RWPE2 (cell line): ENCODE data around the gene SPCS2.
A peak's percentile ranks its signal among the peaks of the same experiment; 100 is the strongest.

Experiments
- ATAC-seq: fragments of 200-7000 bp; cut with Tn5 transposase; 3 replicates; pipeline ENCODE4 v1.9.1; 2021; ENCODE audit warnings: low read depth
- DNase-seq: peaks from one replicate; pipeline ENCODE4 v3.0.0-alpha.2; 2020; ENCODE audit warnings: low spot score
- H3K27ac ChIP-seq: fragments of 450-650 bp; 2 replicates; pipeline ENCODE4 v1.5.1; 2017; ENCODE audit warnings: mild to moderate bottlenecking; ENCODE audit not compliant: poor library complexity, severe bottlenecking
- H3K27me3 ChIP-seq: fragments of 250-450 bp; sonication (Bioruptor Pico); 2 replicates; pipeline ENCODE4 v1.5.1; 2021; ENCODE audit warnings: mild to moderate bottlenecking, moderate library complexity; ENCODE audit not compliant: insufficient read depth, poor library complexity, severe bottlenecking
- H3K36me3 ChIP-seq: fragments of 250-450 bp; sonication (Bioruptor Pico); 2 replicates; pipeline ENCODE4 v1.5.1; 2020; ENCODE audit warnings: low read depth, mild to moderate bottlenecking, moderate library complexity
- H3K4me1 ChIP-seq: fragments of 250-450 bp; sonication (Bioruptor Pico); 2 replicates; pipeline ENCODE4 v1.5.1; 2021; ENCODE audit warnings: mild to moderate bottlenecking, moderate library complexity; ENCODE audit not compliant: insufficient read depth, poor library complexity, severe bottlenecking
- H3K4me3 ChIP-seq: fragments of 250-450 bp; sonication (Bioruptor Pico); 2 replicates; pipeline ENCODE4 v1.5.1; 2021; ENCODE audit warnings: mild to moderate bottlenecking, moderate library complexity; ENCODE audit not compliant: severe bottlenecking
- H3K9me3 ChIP-seq: fragments of 250-450 bp; sonication (Bioruptor Pico); 2 replicates; pipeline ENCODE4 v1.5.1; 2021; ENCODE audit warnings: mild to moderate bottlenecking, moderate library complexity; ENCODE audit not compliant: severe bottlenecking
- TF ChIP-seq, protein P1 (sequence below): fragments of 450-650 bp; IDR thresholded peaks from one replicate; pipeline ENCODE4 v1.5.1; 2017; ENCODE audit warnings: mild to moderate bottlenecking, moderate library complexity; ENCODE audit not compliant: poor library complexity, severe bottlenecking

The SPCS2 gene

GRCh38 chr11:74948898-74949752 lies at the start of gene SPCS2, which contains the start of gene XRRA1:
Gene SPCS2 (plus strand): TSS chr11:74949266. CDS start chr11:74949286, 20 bp downstream.
Gene XRRA1 (minus strand): TSS chr11:74949091. CDS start chr11:74940878, 8,213 bp downstream.
- Histone ChIP-seq H3K4me3 (peak within 1 kb of the TSS; percentile 85), H3K27ac (peak within 1 kb of the TSS; percentile 55), H3K27me3 (no peaks in the 10 kb centered on the region), H3K9me3 (no peaks in the 10 kb centered on the region), H3K4me1 (peaks cover 10% of the 10 kb centered on the region), H3K36me3 (peaks cover 42% of the 10 kb centered on the region)
- TF ChIP-seq, protein P1, sequence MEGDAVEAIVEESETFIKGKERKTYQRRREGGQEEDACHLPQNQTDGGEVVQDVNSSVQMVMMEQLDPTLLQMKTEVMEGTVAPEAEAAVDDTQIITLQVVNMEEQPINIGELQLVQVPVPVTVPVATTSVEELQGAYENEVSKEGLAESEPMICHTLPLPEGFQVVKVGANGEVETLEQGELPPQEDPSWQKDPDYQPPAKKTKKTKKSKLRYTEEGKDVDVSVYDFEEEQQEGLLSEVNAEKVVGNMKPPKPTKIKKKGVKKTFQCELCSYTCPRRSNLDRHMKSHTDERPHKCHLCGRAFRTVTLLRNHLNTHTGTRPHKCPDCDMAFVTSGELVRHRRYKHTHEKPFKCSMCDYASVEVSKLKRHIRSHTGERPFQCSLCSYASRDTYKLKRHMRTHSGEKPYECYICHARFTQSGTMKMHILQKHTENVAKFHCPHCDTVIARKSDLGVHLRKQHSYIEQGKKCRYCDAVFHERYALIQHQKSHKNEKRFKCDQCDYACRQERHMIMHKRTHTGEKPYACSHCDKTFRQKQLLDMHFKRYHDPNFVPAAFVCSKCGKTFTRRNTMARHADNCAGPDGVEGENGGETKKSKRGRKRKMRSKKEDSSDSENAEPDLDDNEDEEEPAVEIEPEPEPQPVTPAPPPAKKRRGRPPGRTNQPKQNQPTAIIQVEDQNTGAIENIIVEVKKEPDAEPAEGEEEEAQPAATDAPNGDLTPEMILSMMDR: no peak
- DNase-seq (peak; percentile 99), ATAC-seq (peak; percentile 97)

DNA sequence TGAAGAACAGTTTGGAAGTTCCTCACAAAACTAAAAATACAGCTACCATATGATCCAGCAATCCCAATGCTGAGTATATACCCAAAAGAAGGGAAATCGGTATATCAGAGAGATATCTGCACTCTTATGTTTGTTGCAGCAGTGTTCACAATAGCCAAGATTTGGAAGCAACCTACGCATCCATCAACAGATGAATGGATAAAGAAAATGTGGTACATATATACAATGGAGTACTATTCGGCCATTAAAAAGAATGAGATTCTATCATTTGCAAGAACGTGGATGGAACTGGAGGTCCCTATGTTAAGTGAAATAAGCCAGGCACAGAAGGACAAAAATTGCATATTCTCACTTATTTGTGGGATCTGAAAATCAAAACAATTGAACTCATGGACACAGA lies 46.7 kb upstream of the SPCS2 start:
- Histone ChIP-seq H3K4me3 (no peak overlapping the region), H3K36me3 (peaks cover 34% of the 10 kb centered on the region), H3K27ac (no peak overlapping the region), H3K9me3 (peaks cover 9% of the 10 kb centered on the region), H3K4me1 (peaks cover 4% of the 10 kb centered on the region), H3K27me3 (no peaks in the 10 kb centered on the region)
- TF ChIP-seq, protein P1: no peak
- ATAC-seq (no peak), DNase-seq (no peak)

DNA sequence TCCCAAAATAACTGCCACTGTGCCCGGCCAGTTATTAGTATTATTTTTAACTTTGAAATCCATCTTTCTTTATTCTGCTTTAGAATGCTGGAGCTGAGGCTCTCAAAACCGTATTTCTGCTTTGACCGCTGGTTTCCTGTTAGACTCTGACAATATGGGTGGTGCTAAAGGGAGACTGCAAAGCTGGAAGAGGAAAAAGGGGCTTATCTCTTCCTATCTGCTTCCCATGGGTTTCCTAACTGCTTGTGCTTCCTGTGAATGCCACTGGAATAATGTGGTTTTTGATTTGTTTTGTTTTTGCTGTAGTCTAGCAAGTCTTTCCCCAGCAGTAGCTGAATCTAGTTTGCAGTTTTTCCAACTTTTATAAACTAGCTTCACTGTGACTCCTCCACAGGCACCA lies 43.7 kb upstream of the SPCS2 start:
- Histone ChIP-seq H3K27ac (no peak overlapping the region), H3K4me3 (no peak overlapping the region), H3K36me3 (peaks cover 34% of the 10 kb centered on the region), H3K27me3 (no peaks in the 10 kb centered on the region), H3K4me1 (no peaks in the 10 kb centered on the region), H3K9me3 (peaks cover 7% of the 10 kb centered on the region)
- TF ChIP-seq, protein P1: no peak
- DNase-seq (no peak), ATAC-seq (no peak)

DNA sequence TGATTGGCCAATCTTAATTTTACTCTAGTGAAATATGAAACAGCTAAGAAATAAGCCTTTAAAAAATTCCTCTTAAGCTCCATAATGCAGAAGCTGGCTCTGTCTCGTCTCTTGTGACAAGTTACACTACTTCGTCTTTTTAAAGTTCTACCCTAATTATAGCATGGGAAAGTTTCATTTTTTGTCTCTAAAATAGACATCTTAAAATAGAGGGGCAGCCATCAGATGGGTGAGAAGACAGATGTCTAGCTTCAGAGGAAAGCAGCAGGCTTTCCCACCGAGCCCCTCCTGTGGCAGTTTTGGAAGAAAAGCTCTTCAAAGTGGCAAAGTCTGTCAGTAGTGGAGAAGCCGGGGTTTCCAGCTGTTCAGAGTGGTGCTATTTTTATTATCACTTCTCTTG lies 39.7 kb upstream of the SPCS2 start:
- Histone ChIP-seq H3K27me3 (no peaks in the 10 kb centered on the region), H3K4me3 (no peak overlapping the region), H3K9me3 (no peaks in the 10 kb centered on the region), H3K4me1 (no peaks in the 10 kb centered on the region), H3K36me3 (peaks cover 36% of the 10 kb centered on the region), H3K27ac (no peak overlapping the region)
- DNase-seq (no peak), ATAC-seq (no peak)
- TF ChIP-seq, protein P1: no peak

DNA sequence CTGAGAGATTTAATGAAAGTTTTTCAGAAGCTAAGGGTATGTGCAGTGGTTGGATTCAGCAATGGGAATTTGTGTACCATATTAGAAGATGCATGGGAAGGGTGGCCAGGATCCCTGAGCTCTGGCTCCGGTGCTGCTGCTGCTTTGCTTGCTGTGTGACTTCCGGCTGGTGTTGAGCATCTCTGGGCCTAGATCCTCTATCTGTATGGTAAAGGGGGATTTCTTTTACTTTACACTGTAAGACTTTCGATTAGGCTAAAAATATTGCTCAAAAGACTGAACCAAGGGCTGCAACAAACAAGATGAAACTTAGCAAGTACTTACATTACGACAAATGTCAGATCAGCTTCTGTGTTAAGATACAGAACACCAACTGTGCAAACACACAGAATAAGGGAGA lies 39.3 kb upstream of the SPCS2 start:
- Histone ChIP-seq H3K27ac (no peak overlapping the region), H3K27me3 (no peaks in the 10 kb centered on the region), H3K4me3 (no peak overlapping the region), H3K9me3 (no peaks in the 10 kb centered on the region), H3K36me3 (peaks cover 39% of the 10 kb centered on the region), H3K4me1 (no peaks in the 10 kb centered on the region)
- ATAC-seq (no peak), DNase-seq (no peak)
- TF ChIP-seq, protein P1: no peak
